Lower leg skin (tissue), 4 donors: ENCODE measurements around the gene LIN7A. TPM values are rescaled to one million over a fixed set of nuclear protein-coding genes. Genes with fewer than 3 reads are reported as not detected.
"Not testable (repeated sequence)": the region's sequence is repeated elsewhere in the genome, so short reads cannot be mapped to it uniquely, and the experiment has no call there.

ENCODE experiments used
- DNase-seq, 2 donors: peaks; one replicate each; pipeline ENCODE4 v3.0.0-alpha.2; 2019; ENCODE audit warnings: low spot score in 2 of 2
- H3K4me3 ChIP-seq: fragments of 200-600 bp; sonication (generic); 2 replicates; pipeline ENCODE4 v1.5.1; 2017; ENCODE audit warnings: mild to moderate bottlenecking, low read depth; ENCODE audit not compliant: poor library complexity, severe bottlenecking
- POLR2A ChIP-seq, 2 donors: fragments of 450-650 bp; IDR thresholded peaks; one replicate each; pipeline ENCODE4 v1.6.1; 2016 to 2017; ENCODE audit warnings: antibody characterized with exemption in 2 of 2, mild to moderate bottlenecking in 1 of 2, moderate library complexity in 1 of 2
- WGBS, 2 donors: methylation state at CpG; one replicate each; pipeline ENCODE4 v1.1.5; 2018; 5-methylcytosine and 5-hydroxymethylcytosine counted together
- intact Hi-C: fragments of 100-400 bp; cut with DNase I; formaldehyde crosslinking; loops from one replicate; pipeline ENCODE4 v1.15.0; 2023; ENCODE audit warnings: low total_unique reads
- total RNA-seq, 4 donors: library from RNA; depleted of rRNA; stranded (reverse); fragments of >200 nt; gene quantifications; one replicate each; pipeline ENCODE4 v1.1.0, GENCODE V29; 2016
- TF ChIP-seq, protein P1 (sequence below), 3 donors: fragments of 450-650 bp; IDR thresholded peaks; one replicate each; pipeline ENCODE4 v1.5.1; 2016; ENCODE audit warnings: antibody characterized with exemption in 3 of 3, mild to moderate bottlenecking in 3 of 3, moderate library complexity in 2 of 3

Gene LIN7A
- total RNA-seq, 4 donors from 2014 or later, result 0.34 to 3.8 (median 0.64) TPM

DNA sequence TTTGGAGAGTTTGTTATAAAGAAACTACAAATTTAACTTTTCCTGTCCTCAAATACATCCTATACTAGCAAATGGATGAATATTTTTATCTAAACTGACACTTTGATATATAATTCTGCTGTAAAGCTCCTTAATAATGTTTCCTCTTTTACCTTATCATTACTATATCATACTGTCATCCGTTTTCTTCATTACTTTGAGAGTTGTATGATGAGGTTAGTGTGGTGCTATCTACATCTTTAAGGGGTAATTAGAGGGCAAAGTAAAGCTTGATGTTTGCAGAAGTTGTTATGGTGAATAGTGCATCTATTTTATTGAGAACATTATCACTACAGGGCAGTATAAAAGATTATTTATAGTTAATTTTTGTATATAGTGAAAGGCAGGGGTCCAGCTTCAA is 36.1 kb downstream of the LIN7A start:
- intact Hi-C loops, result no loop called here
- DNase-seq, result no peak
- 40 to 46% methylated on average over 1 of the region's 1 CpG for WGBS, 2 donors
- TF ChIP-seq, protein P1, sequence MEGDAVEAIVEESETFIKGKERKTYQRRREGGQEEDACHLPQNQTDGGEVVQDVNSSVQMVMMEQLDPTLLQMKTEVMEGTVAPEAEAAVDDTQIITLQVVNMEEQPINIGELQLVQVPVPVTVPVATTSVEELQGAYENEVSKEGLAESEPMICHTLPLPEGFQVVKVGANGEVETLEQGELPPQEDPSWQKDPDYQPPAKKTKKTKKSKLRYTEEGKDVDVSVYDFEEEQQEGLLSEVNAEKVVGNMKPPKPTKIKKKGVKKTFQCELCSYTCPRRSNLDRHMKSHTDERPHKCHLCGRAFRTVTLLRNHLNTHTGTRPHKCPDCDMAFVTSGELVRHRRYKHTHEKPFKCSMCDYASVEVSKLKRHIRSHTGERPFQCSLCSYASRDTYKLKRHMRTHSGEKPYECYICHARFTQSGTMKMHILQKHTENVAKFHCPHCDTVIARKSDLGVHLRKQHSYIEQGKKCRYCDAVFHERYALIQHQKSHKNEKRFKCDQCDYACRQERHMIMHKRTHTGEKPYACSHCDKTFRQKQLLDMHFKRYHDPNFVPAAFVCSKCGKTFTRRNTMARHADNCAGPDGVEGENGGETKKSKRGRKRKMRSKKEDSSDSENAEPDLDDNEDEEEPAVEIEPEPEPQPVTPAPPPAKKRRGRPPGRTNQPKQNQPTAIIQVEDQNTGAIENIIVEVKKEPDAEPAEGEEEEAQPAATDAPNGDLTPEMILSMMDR (IDR thresholded peaks at IDR 0.05), result no peak
- TF ChIP-seq POLR2A (IDR thresholded peaks at IDR 0.05), result no peak
- no peak overlapping the region for H3K4me3 ChIP-seq

DNA sequence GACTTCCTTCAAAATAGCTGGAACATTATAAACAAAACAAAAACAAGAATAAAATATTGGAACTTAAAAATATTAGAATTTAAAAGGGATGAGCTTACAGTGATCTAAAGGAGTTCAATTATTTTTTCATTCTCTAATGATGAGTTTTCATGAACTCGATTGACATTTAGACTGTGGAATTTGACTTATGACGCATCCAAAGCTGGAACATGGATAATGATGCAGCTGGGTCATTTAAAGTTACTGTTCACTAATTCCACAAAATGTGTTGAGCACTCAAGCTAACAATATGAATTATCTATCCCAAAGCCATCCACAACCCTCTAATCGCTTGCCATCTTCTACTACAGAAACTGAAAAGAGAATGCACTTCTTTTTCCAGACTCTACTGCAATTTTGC is 42.5 kb downstream of the LIN7A start:
- TF ChIP-seq POLR2A (IDR thresholded peaks at IDR 0.05), result no peak
- TF ChIP-seq, protein P1 (IDR thresholded peaks at IDR 0.05), result no peak
- intact Hi-C loops, result no loop called here
- DNase-seq, result no peak
- WGBS, 2 donors, result 71 to 77% methylated on average over 3 of the region's 3 CpGs
- no peak overlapping the region for H3K4me3 ChIP-seq

GRCh38 chr12:80894179-80894578 is 43.6 kb downstream of the LIN7A start:
- intact Hi-C loops, result no loop called here
- DNase-seq, result no peak
- 79 to 83% methylated on average over 3 of the region's 3 CpGs for WGBS, 2 donors
- H3K4me3 ChIP-seq, result no peak overlapping the region
- TF ChIP-seq POLR2A (IDR thresholded peaks at IDR 0.05), result no peak
- TF ChIP-seq, protein P1 (IDR thresholded peaks at IDR 0.05), result no peak

DNA sequence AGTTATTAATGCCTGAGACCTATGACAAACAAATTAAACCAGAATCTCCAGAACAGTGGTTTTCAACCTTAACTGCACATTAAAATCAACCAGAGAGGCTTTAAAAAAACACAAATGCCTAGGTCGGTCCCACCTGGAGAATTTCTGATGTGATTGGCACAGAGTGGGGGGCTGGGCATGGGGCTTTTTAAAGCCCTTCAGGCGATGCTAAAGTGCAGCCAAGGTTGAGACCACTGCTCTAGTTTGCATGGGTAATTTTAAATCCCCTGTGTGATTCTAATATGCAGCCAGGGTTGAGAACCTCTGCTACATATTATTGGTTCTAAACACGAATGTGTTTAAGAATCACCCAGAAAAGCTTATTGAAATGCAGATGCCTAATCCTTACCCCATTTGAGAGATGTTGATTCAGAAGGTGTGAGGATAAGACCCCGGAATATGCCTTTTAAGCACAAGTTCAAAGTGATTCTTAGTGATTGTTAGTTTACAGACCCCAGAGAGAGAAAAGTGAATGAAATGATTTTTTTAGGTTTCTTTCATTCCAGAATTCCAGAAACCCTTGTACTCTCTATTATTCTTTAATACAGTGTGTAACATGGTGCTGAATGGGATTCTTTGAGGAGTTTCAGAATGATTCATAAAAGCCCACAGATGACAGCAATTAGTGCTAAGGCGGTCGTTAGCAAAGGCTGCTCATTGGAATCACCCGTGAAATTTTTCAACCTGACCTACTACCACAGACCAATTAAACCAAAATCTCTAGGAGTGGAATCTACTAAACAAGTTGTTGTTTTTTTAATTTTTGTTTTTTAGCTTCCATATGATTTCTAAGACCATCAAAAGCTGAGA is 44.9 kb downstream of the LIN7A start:
- TF ChIP-seq POLR2A (IDR thresholded peaks at IDR 0.05), result no peak
- TF ChIP-seq, protein P1 (IDR thresholded peaks at IDR 0.05), result no peak
- no peak overlapping the region for H3K4me3 ChIP-seq
- no peak for DNase-seq
- WGBS, 2 donors, result 63 to 71% methylated on average over 7 of the region's 7 CpGs
- intact Hi-C loops, result no loop called here

GRCh38 chr12:80884651-80885050 is 53.1 kb downstream of the LIN7A start:
- WGBS, 2 donors, result 67 to 69% methylated on average over 1 of the region's 1 CpG
- no peak for TF ChIP-seq POLR2A (IDR thresholded peaks at IDR 0.05)
- TF ChIP-seq, protein P1 (IDR thresholded peaks at IDR 0.05), result no peak
- H3K4me3 ChIP-seq, result no peak overlapping the region
- intact Hi-C loops, result no loop called here
- no peak for DNase-seq

DNA sequence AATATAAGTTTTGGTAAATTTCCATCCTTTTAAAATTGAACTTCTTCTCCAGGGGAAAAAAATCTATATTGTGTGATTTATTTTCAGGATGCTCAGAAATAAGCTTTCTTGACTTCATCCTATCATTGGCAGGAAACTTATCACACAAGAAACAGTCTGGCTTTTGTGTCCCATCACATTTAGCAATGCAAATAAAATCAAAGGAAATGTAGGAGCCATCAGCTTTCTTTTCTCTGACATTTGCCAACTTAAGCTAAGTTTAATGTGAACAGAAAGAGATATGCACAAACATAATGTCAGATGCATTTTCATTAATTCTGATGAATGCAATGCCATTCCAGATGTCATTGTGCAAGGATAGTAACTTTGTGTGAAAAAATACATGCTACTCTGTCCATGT is 56.6 kb downstream of the LIN7A start:
- DNase-seq, result no peak
- TF ChIP-seq POLR2A (IDR thresholded peaks at IDR 0.05), result no peak
- TF ChIP-seq, protein P1 (IDR thresholded peaks at IDR 0.05), result no peak
- H3K4me3 ChIP-seq, result no peak overlapping the region
- intact Hi-C loops, result no loop called here

DNA sequence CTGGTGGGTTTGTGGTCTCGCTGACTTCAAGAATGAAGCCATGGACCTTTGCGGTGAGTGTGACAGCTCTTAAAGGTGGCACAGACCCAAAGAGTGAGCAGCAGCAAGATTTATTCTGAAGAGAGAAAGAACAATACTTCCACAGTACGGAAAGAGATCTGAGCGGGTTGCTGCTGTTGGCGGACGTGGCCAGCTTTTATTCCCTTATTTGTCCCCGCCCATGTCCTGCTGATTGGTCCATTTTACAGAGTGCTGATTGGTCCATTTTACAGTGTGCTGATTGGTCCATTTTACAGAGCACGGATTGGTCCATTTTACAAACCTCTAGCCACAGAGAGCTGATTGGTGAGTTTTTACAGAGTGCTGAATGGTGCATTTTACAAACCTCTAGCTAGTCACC is 59.3 kb downstream of the LIN7A start:
- H3K4me3 ChIP-seq, DNase-seq, intact Hi-C loops: not testable (repeated sequence)
- 90 to 97% methylated on average over 8 of the region's 8 CpGs for WGBS, 2 donors
